Smooth muscle cell (in vitro differentiated cells): Measurements from ENCODE around the gene CDADC1. TPM values are rescaled to one million over a fixed set of nuclear protein-coding genes. Genes with fewer than 3 reads are reported as not detected.

Experiments used
- DNase-seq: peaks from one replicate; lab custom pipeline; 2025; ENCODE audit not compliant: unreplicated experiment; lab: John Stamatoyannopoulos, UW
- H2AFZ ChIP-seq: fragments of 200-600 bp; sonication (generic); 2 replicates; pipeline ENCODE4 v1.6.0; 2016; ENCODE audit warnings: antibody characterized with exemption, low read depth, mild to moderate bottlenecking
- H3F3A ChIP-seq: fragments of 200-600 bp; sonication (generic); 2 replicates; pipeline ENCODE4 v1.6.0; 2017; ENCODE audit warnings: antibody characterized with exemption, low read depth
- H3K27ac ChIP-seq: fragments of 200-600 bp; sonication (generic); 2 replicates; pipeline ENCODE4 v1.5.1; 2016; ENCODE audit warnings: low read depth, mild to moderate bottlenecking
- H3K27me3 ChIP-seq: fragments of 200-600 bp; sonication (generic); 2 replicates; pipeline ENCODE4 v1.6.1; 2016; ENCODE audit warnings: low read depth, mild to moderate bottlenecking
- H3K36me3 ChIP-seq: fragments of 200-600 bp; sonication (generic); 2 replicates; pipeline ENCODE4 v1.5.1; 2016; ENCODE audit warnings: low read depth
- H3K4me1 ChIP-seq: fragments of 200-600 bp; sonication (generic); 2 replicates; pipeline ENCODE4 v1.5.1; 2016; ENCODE audit warnings: low read depth
- H3K4me2 ChIP-seq: fragments of 200-600 bp; sonication (generic); 2 replicates; pipeline ENCODE4 v1.6.0; 2016; ENCODE audit warnings: mild to moderate bottlenecking
- H3K4me3 ChIP-seq: fragments of 200-600 bp; sonication (generic); 2 replicates; pipeline ENCODE4 v1.5.1; 2016; ENCODE audit warnings: mild to moderate bottlenecking
- H3K79me2 ChIP-seq: fragments of 200-600 bp; sonication (generic); 2 replicates; pipeline ENCODE4 v1.6.0; 2016; ENCODE audit warnings: low read depth, mild to moderate bottlenecking
- H3K9ac ChIP-seq: fragments of 200-600 bp; sonication (generic); 2 replicates; pipeline ENCODE4 v1.6.0; 2016; ENCODE audit warnings: low read depth
- H3K9me3 ChIP-seq: fragments of 200-600 bp; sonication (generic); replicated peaks from 2 replicates; pipeline ENCODE4 v1.5.1; 2016; ENCODE audit warnings: low read depth
- H4K20me1 ChIP-seq: fragments of 200-600 bp; sonication (generic); 2 replicates; pipeline ENCODE4 v1.6.0; 2016; ENCODE audit warnings: low read depth
- WGBS: methylation state at CpG from one replicate; pipeline ENCODE4 v1.1.7; 2016; ENCODE audit warnings: low lambda C conversion rate; 5-methylcytosine and 5-hydroxymethylcytosine counted together
- polyA plus RNA-seq: library from polyadenylated mRNA; unstranded; fragments of >200 nt; fragmentation: Nextera tagmentation; extraction: Ambion mirVana; gene quantifications from 2 replicates; pipeline ENCODE4 v1.2.1, GENCODE V29; 2016
- total RNA-seq: library from RNA; depleted of rRNA; stranded (reverse); fragments of >200 nt; gene quantifications from 2 replicates; pipeline ENCODE4 v1.2.3, GENCODE V29; 2014
- TF ChIP-seq, protein P1 (sequence below): fragments of 200-600 bp; sonication (generic); IDR thresholded peaks from 2 replicates; pipeline ENCODE4 v1.5.1; 2017; ENCODE audit warnings: borderline replicate concordance, mild to moderate bottlenecking, antibody characterized with exemption; ENCODE audit not compliant: insufficient read depth, poor library complexity, severe bottlenecking

Gene CDADC1
- total and polyA plus RNA-seq, 2 experiments from 2014 or later = 11.1 to 22.6 TPM

DNA sequence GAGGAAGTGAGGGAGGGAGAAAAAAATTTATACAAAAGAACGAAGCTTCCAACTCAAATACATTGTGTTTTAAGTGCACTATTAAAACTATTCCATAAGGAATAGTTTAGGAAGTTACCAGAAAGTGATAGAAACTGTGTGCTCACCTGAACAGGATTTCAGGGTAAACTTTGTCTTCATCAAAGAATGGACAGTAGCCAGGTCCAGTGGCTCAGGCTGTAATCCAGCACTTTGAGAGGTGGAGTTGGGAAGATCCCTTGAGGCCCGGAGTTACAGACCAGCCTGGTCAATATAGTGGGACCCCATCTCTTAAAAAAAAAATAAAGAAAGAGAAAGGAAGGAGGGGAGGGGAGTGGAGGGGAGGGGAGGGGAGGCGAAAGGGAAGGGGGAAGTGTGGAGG, 13.0 kb upstream of the CDADC1 start:
- Histone ChIP-seq H3K9me3 (no peaks in the 10 kb centered on the region), H3F3A (no peaks in the 10 kb centered on the region), H3K79me2 (no peaks in the 10 kb centered on the region), H4K20me1 (no peaks in the 10 kb centered on the region), H3K4me1 (no peaks in the 10 kb centered on the region), H3K4me2 (no peak overlapping the region), H3K36me3 (no peaks in the 10 kb centered on the region), H3K27me3 (no peaks in the 10 kb centered on the region), H2AFZ (no peak overlapping the region), H3K9ac (no peak overlapping the region), H3K27ac (no peak overlapping the region), H3K4me3 (no peak overlapping the region)
- TF ChIP-seq, protein P1, sequence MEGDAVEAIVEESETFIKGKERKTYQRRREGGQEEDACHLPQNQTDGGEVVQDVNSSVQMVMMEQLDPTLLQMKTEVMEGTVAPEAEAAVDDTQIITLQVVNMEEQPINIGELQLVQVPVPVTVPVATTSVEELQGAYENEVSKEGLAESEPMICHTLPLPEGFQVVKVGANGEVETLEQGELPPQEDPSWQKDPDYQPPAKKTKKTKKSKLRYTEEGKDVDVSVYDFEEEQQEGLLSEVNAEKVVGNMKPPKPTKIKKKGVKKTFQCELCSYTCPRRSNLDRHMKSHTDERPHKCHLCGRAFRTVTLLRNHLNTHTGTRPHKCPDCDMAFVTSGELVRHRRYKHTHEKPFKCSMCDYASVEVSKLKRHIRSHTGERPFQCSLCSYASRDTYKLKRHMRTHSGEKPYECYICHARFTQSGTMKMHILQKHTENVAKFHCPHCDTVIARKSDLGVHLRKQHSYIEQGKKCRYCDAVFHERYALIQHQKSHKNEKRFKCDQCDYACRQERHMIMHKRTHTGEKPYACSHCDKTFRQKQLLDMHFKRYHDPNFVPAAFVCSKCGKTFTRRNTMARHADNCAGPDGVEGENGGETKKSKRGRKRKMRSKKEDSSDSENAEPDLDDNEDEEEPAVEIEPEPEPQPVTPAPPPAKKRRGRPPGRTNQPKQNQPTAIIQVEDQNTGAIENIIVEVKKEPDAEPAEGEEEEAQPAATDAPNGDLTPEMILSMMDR = no peak
- no peak for DNase-seq
- whole genome bisulfite sequencing = 98% methylated on average over 2 of the region's 3 CpGs

DNA sequence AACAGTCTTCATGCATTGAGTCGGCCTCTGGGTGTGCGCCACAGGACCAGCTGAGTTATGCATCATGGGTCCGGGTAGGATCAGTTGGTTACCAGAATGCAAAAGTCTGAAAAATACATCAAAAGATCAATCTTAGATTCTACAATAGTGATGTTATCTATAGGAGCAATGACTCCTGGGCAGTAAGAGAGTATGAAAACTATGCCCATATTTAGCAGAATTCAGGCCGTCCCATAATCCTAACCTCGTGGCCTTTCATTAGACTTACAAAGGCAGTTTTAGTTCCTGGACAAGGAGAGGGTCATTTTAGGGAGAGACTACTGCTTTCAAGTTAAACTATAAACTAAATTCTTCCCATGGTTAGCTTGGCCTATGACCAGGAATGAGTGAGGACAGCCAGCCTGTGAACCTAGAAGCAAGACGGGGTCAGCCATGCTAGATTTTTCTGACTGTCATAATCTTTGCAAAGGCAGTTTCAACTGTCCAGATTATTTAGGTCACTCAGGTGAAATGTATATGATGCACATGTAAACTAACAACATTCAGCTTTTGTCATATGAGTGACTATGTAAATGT, 11.8 kb upstream of the CDADC1 start:
- Histone ChIP-seq H3K79me2 (no peaks in the 10 kb centered on the region), H3F3A (no peaks in the 10 kb centered on the region), H3K9ac (no peak overlapping the region), H3K4me1 (no peaks in the 10 kb centered on the region), H3K36me3 (no peaks in the 10 kb centered on the region), H3K9me3 (no peaks in the 10 kb centered on the region), H3K4me3 (no peak overlapping the region), H4K20me1 (no peaks in the 10 kb centered on the region), H3K27me3 (no peaks in the 10 kb centered on the region), H2AFZ (no peak overlapping the region), H3K4me2 (no peak overlapping the region), H3K27ac (no peak overlapping the region)
- TF ChIP-seq, protein P1 = no peak
- WGBS = 96% methylated on average over 6 of the region's 6 CpGs
- DNase-seq = no peak

DNA sequence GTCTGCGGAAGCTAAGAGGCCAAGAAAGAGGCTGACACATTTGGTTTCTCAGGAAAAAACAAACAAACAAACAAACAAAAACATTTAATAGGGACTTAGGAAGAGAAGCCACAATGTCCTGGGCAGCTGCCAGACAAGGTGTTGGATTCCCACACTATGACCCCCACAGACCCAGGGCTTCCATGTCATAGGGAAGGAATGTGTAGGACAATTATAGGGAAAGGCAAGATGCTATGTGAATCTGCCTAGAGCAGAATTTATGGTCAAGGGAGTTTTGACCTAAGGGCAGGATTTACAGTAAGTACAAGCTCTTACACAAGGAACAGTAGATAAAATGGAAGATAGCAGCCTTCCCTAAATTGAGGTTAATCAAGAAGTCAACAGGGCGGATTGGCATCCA, 9.1 kb upstream of the CDADC1 start:
- TF ChIP-seq, protein P1 = no peak
- DNase-seq = no peak
- no peaks in the 10 kb centered on the region for H3K9me3 ChIP-seq
- H3F3A ChIP-seq = no peaks in the 10 kb centered on the region
- no peaks in the 10 kb centered on the region for H3K36me3 ChIP-seq
- H3K4me3 ChIP-seq = no peak overlapping the region
- no peaks in the 10 kb centered on the region for H4K20me1 ChIP-seq
- H3K79me2 ChIP-seq = no peaks in the 10 kb centered on the region
- no peak overlapping the region for H3K27ac ChIP-seq
- H3K9ac ChIP-seq = no peak overlapping the region
- no peaks in the 10 kb centered on the region for H3K27me3 ChIP-seq
- 73% methylated on average over 2 of the region's 2 CpGs for WGBS
- H3K4me2 ChIP-seq = no peak overlapping the region
- H2AFZ ChIP-seq = no peak overlapping the region
- no peaks in the 10 kb centered on the region for H3K4me1 ChIP-seq

DNA sequence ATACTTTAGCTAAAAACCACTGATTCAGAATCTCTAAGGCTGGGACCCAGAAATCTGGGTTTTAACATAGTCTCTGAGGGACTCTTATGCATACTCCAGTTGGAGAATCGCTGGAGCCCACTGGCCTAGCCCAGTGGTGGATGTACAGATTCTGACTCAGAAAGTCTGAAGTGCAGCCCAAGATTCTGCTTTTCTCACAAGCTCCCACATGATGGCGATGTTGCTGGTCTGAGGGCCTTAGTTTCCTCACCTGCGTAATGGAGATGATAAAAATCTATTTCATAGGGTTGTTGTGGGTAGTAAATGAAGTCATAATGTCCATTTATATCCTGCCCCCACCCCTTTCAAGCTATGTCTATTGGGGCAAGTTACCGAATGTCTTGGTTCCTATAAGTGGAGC, 7.7 kb upstream of the CDADC1 start:
- Histone ChIP-seq H3K79me2 (no peaks in the 10 kb centered on the region), H3K9me3 (no peaks in the 10 kb centered on the region), H2AFZ (no peak overlapping the region), H3K4me1 (no peaks in the 10 kb centered on the region), H3K4me3 (no peak overlapping the region), H3K27me3 (peaks cover 1% of the 10 kb centered on the region), H3K36me3 (no peaks in the 10 kb centered on the region), H3K4me2 (no peak overlapping the region), H3F3A (no peaks in the 10 kb centered on the region), H3K27ac (no peak overlapping the region), H4K20me1 (no peaks in the 10 kb centered on the region), H3K9ac (no peak overlapping the region)
- TF ChIP-seq, protein P1 = peak; percentile 23
- no peak for DNase-seq
- WGBS = 34% methylated on average over 4 of the region's 4 CpGs
